ENCODE data around the gene PPP1R3C. TPM values are rescaled to one million over a fixed set of nuclear protein-coding genes. Genes with fewer than 3 reads are reported as not detected.
A peak's percentile ranks its signal among the peaks of the same experiment; 100 is the strongest.

The PPP1R3C gene
- total and polyA plus RNA-seq, 7 donors = 38.5 to 359 (median 111) TPM

DNA sequence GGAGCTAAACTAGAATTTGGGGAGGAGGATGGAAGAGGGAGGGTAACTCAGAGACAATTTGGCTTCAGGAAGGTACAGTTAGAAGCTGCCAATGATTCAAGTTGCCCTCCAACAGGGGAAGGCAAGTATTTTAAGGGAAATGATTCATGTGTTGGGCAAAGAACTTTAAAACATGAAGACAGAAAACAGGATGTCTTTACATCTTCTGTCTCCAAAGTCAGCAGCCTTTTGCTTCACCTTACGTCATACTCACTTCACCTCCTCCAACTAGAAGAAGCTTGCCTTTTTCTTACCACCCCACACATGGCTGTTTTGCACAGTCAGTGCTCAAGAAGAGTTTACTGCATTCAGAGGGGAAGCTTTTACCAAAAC is 36.1 kb downstream of the PPP1R3C start:
- no peaks in the 10 kb centered on the region for H3K9me3 ChIP-seq
- intact Hi-C loops (cut with DNase I) = no loop called here
- H3K27ac ChIP-seq = peak overlapping the region; percentile 95
- peak; percentile 7 to 77 (median 38) for ATAC-seq
- WGBS, 3 donors = 38 to 68% (median 42%) methylated on average over 1 of the region's 1 CpG
- H3K27me3 ChIP-seq (ENCODE audit: insufficient read depth in 3 of 3, low read length in 2 of 3) = no peaks in the 10 kb centered on the region
- H3K36me3 ChIP-seq (ENCODE audit: insufficient read depth in 1 of 2, low read depth in 1 of 2) = no peaks in the 10 kb centered on the region
- TF ChIP-seq, protein P1, sequence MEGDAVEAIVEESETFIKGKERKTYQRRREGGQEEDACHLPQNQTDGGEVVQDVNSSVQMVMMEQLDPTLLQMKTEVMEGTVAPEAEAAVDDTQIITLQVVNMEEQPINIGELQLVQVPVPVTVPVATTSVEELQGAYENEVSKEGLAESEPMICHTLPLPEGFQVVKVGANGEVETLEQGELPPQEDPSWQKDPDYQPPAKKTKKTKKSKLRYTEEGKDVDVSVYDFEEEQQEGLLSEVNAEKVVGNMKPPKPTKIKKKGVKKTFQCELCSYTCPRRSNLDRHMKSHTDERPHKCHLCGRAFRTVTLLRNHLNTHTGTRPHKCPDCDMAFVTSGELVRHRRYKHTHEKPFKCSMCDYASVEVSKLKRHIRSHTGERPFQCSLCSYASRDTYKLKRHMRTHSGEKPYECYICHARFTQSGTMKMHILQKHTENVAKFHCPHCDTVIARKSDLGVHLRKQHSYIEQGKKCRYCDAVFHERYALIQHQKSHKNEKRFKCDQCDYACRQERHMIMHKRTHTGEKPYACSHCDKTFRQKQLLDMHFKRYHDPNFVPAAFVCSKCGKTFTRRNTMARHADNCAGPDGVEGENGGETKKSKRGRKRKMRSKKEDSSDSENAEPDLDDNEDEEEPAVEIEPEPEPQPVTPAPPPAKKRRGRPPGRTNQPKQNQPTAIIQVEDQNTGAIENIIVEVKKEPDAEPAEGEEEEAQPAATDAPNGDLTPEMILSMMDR (IDR thresholded peaks at IDR 0.05) = no peak
- H3K4me1 ChIP-seq = peaks cover 71% of the 10 kb centered on the region
- H3K4me3 ChIP-seq = no peak overlapping the region
- DNase-seq = no peak

DNA sequence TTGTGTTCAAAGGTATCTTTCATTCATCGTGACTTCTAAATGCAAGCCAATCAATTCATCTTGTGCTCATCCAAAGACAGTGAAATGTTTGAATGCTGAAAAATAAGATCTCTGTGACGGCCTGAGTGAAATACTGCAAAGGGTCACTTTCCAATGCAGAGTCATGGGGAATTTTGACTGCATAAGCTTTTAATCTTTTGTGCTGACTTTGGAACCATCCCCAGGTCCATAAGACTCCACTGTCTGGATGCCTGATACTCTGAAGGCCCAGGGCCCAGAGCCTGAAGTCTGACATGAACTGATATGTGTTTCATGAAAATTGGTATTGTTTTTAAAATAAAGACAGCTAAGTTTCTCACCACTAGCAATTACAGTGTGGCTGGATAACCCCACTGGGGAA is 39.0 kb downstream of the PPP1R3C start:
- intact Hi-C loops (cut with DNase I) = no loop called here
- no peaks in the 10 kb centered on the region for H3K27me3 ChIP-seq (ENCODE audit: insufficient read depth in 3 of 3, low read length in 2 of 3)
- ATAC-seq (no peak), DNase-seq (no peak)
- 25 to 53% (median 35%) methylated on average over 2 of the region's 2 CpGs for WGBS, 3 donors
- H3K4me3 ChIP-seq = no peak overlapping the region
- peak overlapping the region; percentile 95 for H3K27ac ChIP-seq
- TF ChIP-seq, protein P1 (IDR thresholded peaks at IDR 0.05) = no peak
- H3K36me3 ChIP-seq (ENCODE audit: insufficient read depth in 1 of 2, low read depth in 1 of 2) = no peaks in the 10 kb centered on the region
- peaks cover 84% of the 10 kb centered on the region for H3K4me1 ChIP-seq
- no peaks in the 10 kb centered on the region for H3K9me3 ChIP-seq

DNA sequence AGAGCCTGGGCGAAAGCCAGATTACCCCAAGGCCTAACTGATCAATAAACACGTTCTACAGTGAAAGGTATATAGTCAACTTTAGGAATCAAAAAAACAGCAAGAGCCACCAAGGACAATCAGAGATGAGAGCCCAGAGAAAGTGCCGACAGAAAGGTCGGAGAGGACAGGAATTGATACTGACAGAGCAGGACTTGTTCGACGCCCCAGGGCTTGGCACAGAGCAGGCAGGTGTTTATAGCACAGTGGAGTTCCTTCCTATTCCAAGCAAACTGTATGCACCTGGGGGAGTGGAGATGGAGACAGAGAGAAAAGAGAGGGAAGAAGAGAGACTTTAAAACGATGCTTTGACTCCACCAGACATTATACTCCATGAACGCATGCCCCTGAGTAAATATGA is 39.5 kb downstream of the PPP1R3C start:
- intact Hi-C loops (cut with DNase I) = no loop called here
- no peaks in the 10 kb centered on the region for H3K36me3 ChIP-seq (ENCODE audit: insufficient read depth in 1 of 2, low read depth in 1 of 2)
- H3K4me3 ChIP-seq = no peak overlapping the region
- TF ChIP-seq, protein P1 (IDR thresholded peaks at IDR 0.05) = no peak
- H3K4me1 ChIP-seq = peaks cover 84% of the 10 kb centered on the region
- 43 to 53% (median 44%) methylated on average over 8 of the region's 8 CpGs for WGBS, 3 donors
- H3K9me3 ChIP-seq = no peaks in the 10 kb centered on the region
- H3K27ac ChIP-seq = peak overlapping the region; percentile 95
- no peaks in the 10 kb centered on the region for H3K27me3 ChIP-seq (ENCODE audit: insufficient read depth in 3 of 3, low read length in 2 of 3)
- ATAC-seq = no peak
- DNase-seq = no peak

DNA sequence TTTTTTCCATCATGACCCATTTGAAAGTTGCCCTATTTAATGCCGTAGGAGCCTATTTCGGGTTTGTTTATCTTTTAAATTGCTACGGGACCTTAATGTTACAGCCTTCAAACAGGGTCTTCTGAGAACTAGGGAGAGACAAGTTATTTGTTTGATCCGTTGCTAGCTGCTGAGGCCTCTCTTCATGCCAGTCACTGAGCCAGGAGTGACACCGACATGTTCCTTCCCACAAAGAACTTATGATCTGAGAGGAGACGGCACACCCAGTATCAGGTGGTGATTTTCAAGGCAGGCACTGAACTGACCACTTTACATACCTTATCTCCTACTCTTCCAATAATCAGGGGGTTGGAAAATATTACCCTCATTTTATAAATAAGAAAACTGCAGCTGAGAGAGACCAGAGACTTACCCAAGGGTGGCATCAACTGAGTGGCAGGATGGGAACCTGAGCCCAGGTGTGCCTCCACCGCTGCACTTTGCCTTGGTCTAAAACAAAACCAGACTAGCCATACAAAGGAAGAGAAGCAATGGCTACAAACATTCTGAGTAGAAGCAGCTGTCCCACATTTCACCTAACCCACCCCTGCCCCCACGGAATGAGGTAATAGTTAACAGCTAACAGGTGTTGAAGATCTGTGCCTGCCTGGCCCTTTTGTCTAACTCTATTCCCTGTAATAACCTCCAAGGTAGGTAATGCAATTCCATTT is 40.5 kb downstream of the PPP1R3C start:
- Histone ChIP-seq H3K27me3 (ENCODE audit: insufficient read depth in 3 of 3, low read length in 2 of 3) (no peaks in the 10 kb centered on the region), H3K36me3 (ENCODE audit: insufficient read depth in 1 of 2, low read depth in 1 of 2) (no peaks in the 10 kb centered on the region), H3K4me3 (peak overlapping the region; percentile 52), H3K9me3 (no peaks in the 10 kb centered on the region), H3K4me1 (peaks cover 84% of the 10 kb centered on the region), H3K27ac (peak overlapping the region; percentile 95)
- intact Hi-C loops (cut with DNase I) = no loop called here
- WGBS, 3 donors = 37 to 42% (median 38%) methylated on average over 8 of the region's 8 CpGs
- ATAC-seq = peak; percentile 9 to 47 (median 23)
- TF ChIP-seq, protein P1 (IDR thresholded peaks at IDR 0.05) = no peak
- DNase-seq = no peak

DNA sequence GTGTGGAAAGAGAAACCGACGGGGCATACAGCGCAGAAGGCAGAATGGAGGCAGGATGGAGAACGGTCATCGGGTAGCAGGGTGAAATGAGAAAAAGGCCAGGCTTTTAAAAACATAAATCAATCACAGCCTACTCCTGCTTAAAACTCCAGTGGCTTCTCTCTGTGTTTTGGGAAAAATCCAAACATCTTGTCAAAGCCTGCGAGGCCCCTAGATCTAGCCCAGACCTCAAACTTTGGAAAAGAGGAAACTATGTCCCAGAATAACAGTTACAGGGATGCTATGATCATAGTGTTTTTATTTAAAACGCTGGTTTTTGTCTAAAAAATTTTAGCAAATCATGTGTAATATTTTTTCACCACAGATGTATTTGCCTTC is 41.1 kb downstream of the PPP1R3C start:
- no peaks in the 10 kb centered on the region for H3K9me3 ChIP-seq
- H3K4me3 ChIP-seq = peak overlapping the region; percentile 52
- H3K36me3 ChIP-seq (ENCODE audit: insufficient read depth in 1 of 2, low read depth in 1 of 2) = no peaks in the 10 kb centered on the region
- H3K27ac ChIP-seq = peak overlapping the region; percentile 95
- H3K4me1 ChIP-seq = peaks cover 85% of the 10 kb centered on the region
- intact Hi-C loops (cut with DNase I) = no loop called here
- TF ChIP-seq, protein P1 (IDR thresholded peaks at IDR 0.05) = no peak
- H3K27me3 ChIP-seq (ENCODE audit: insufficient read depth in 3 of 3, low read length in 2 of 3) = no peaks in the 10 kb centered on the region
- WGBS, 3 donors = 15 to 34% (median 24%) methylated on average over 7 of the region's 7 CpGs
- no peak for DNase-seq
- ATAC-seq = peak in 2 of 4 donors; percentile 0 to 7

All from psoas muscle (tissue), 8 donors.